GM19043 (cell line): ENCODE measurements around the gene S100A1.

Experiments
- ATAC-seq: cut with Tn5 transposase; IDR thresholded peaks from one replicate; pipeline ENCODE4 v1.9.1; 2021; ENCODE audit warnings: low read depth; ENCODE audit not compliant: unreplicated experiment

S100A1 gene

GRCh38 chr1:153679337-153680119, 51.3 kb downstream of the S100A1 start:
- no peak for ATAC-seq

GRCh38 chr1:153680120-153680403, 51.8 kb downstream of the S100A1 start:
- no peak for ATAC-seq
